Stimulated activated naive CD8-positive, alpha-beta T cell treated with anti-CD3 and anti-CD28 coated beads, Interleukin-15, amount 100 ng/mL, for 72 hours (primary cell): Measurements from ENCODE around the gene ITGAE.
"Not testable (repeated sequence)": the region's sequence is repeated elsewhere in the genome, so short reads cannot be mapped to it uniquely, and the experiment has no call there.

Experiments used
- ATAC-seq: fragments of 150-1000 bp; cut with Tn5 transposase; 2 replicates; pipeline ENCODE4 v1.10.0; 2021; ENCODE audit warnings: mild to moderate bottlenecking, moderate library complexity
- DNase-seq, 2 donors: peaks; one replicate each; pipeline ENCODE4 v3.0.0; 2021 to 2022
- H3K27ac Mint-ChIP-seq, 2 donors: one replicate each; pipeline ENCODE4 v1.8.0; 2022; ENCODE audit warnings: mild to moderate bottlenecking in 2 of 2, mixed read lengths in 2 of 2, moderate library complexity in 2 of 2
- H3K27me3 Mint-ChIP-seq: one replicate; pipeline ENCODE4 v1.8.0; 2022; ENCODE audit warnings: mixed read lengths
- H3K4me1 Mint-ChIP-seq: one replicate; pipeline ENCODE4 v1.8.0; 2022; ENCODE audit warnings: mild to moderate bottlenecking, mixed read lengths
- H3K4me3 Mint-ChIP-seq, 2 donors: one replicate each; pipeline ENCODE4 v1.8.0; 2022; ENCODE audit warnings: mild to moderate bottlenecking in 2 of 2, mixed read lengths in 2 of 2, moderate library complexity in 1 of 2
- H3K9me3 Mint-ChIP-seq, 2 donors: one replicate each; pipeline ENCODE4 v1.8.0; 2022; ENCODE audit warnings: mixed read lengths in 2 of 2

Gene ITGAE

DNA sequence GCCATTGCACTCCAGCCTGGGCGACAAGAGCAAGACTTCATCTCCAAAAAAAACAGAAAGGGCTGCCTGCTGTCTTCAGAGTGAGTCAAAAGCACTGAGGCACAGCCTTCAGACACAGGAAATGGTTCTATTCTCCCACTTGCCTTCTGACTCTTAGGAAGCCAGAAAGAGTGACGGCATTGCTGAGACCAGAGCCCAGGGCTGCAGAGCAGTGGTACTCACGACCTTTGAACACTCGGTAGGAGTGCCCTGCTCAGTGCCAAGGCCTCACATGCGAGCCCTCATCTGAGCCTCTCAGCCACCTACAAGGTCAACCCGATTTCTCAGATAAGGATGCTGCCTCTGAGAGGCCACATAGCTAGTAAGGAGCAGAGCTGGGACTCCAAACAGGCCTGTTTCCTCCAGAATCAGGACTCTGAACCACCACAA lies 3.5 kb upstream of the ITGAE start:
- Mint-ChIP-seq H3K9me3 (no peaks in the 10 kb centered on the region), H3K27me3 (no peaks in the 10 kb centered on the region), H3K4me3 (no peak overlapping the region), H3K4me1 (peaks cover 65% of the 10 kb centered on the region), H3K27ac (no peak overlapping the region)
- ATAC-seq (peak; percentile 93), DNase-seq (peak in 1 of 2 donors; percentile 53)

DNA sequence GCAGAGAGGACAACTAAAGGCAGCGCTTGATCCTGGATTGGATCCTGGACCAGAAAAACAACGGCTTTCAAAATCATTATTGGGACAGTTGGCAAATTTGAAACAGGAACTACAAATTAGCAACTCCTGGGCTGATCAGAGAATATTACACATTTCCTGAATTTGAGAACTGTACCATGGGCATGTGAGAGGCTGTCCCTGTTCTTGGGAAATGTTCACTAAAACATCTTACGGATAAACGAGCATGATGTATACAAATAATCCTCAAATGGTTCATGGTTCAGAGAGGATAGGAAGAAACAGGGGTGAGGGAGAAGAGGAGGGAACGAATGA lies 2.3 kb upstream of the ITGAE start:
- H3K9me3 Mint-ChIP-seq = no peaks in the 10 kb centered on the region
- H3K27me3 Mint-ChIP-seq = peaks cover 5% of the 10 kb centered on the region
- no peak overlapping the region for H3K4me3 Mint-ChIP-seq
- DNase-seq (no peak), ATAC-seq (no peak)
- H3K4me1 Mint-ChIP-seq = peaks cover 68% of the 10 kb centered on the region
- H3K27ac Mint-ChIP-seq = peak overlapping the region in 1 of 2 donors; percentile 39

DNA sequence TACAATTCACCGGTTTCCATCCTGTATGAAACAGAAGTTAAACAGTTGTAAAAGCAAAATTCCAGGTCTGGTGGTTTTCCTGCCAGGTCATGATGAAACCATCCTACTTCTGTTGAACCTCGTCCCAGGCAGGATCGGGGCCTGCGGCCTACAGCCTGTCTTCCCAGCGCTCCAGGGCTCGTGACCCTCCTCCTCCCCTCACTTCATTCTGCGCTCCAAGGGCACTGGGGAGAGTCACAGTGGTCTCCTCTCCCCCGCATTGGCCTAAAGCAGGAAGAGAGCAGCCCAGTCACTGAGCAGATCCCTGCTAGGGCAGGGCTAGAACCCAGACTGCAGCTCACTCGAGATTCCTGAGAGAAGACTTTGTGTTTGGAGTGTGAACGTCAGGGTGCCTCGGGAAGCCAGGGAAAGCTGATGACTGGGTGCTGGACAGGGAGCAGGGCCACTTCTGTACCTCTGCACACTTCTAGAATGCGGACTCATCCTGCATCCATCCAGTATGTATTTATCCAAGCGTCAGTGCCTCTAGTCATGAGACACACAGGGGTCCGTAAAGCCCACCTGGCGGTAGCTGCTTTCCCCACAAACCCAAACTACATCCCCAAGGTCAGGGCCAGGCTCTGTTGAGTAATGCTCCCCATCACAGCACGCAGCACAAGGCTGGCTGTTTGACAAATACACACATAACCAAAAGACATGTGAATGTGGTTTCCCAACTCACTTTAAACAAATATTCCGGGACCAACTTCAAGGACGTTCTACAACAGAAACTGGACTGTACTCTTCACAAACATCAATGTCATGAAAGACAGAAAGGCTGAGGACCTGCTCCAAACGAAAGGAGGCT lies 1.7 kb upstream of the ITGAE start:
- H3K4me1 Mint-ChIP-seq = peaks cover 69% of the 10 kb centered on the region
- H3K9me3 Mint-ChIP-seq = no peaks in the 10 kb centered on the region
- ATAC-seq = no peak
- H3K27me3 Mint-ChIP-seq = peaks cover 10% of the 10 kb centered on the region
- DNase-seq = no peak
- no peak overlapping the region for H3K27ac Mint-ChIP-seq
- H3K4me3 Mint-ChIP-seq = no peak overlapping the region

DNA sequence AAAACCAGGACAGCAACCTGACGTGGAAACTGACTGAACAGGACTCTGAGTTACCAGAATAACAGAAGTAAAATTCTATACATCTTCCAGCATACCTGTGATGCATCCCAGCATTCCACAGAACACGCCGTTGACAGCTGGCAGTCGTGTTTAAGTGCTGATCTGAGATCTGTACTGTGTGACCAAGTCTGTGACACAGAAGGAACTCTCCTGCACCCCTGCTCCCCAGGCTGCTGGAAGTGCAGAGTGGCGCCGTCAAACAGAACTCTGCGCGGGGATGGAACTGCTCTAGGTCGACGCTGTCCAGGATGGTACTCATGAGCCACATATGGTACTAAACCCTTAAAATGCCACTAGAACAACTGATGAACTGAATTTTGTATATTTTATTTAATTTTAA lies 804 bp upstream of the ITGAE start:
- H3K27ac Mint-ChIP-seq = no peak overlapping the region
- no peak for DNase-seq
- no peak for ATAC-seq
- H3K9me3 Mint-ChIP-seq = no peaks in the 10 kb centered on the region
- peaks cover 78% of the 10 kb centered on the region for H3K4me1 Mint-ChIP-seq
- H3K27me3 Mint-ChIP-seq = peaks cover 13% of the 10 kb centered on the region
- H3K4me3 Mint-ChIP-seq = no peak overlapping the region

DNA sequence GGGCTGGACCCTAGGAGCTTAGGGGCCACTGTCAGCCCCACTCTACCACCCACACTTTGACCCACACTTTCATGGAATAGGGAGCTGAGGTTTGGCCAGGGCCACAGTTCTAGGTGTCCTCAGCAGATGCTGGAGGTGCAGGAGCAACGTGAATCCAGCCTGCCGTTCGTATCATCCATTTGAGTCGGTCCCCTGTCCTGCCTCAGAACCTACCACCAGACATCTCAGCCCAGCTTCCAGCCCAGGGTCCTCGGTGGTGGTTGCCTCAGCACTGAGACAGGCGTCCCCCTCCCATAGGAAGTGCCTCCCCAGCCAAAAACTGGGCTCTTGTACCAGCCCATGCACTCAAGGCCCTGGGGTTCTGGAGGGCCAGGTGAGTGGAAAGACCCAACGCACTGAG lies 359 bp upstream of the ITGAE start:
- peaks cover 83% of the 10 kb centered on the region for H3K4me1 Mint-ChIP-seq
- H3K27ac Mint-ChIP-seq = no peak overlapping the region
- no peak overlapping the region for H3K4me3 Mint-ChIP-seq
- DNase-seq = no peak
- no peaks in the 10 kb centered on the region for H3K9me3 Mint-ChIP-seq
- no peak for ATAC-seq
- H3K27me3 Mint-ChIP-seq = peaks cover 13% of the 10 kb centered on the region

- Mint-ChIP-seq H3K4me3 (no peak overlapping the region), H3K27ac (no peak overlapping the region), H3K4me1 (peaks cover 86% of the 10 kb centered on the region), H3K9me3 (no peaks in the 10 kb centered on the region), H3K27me3 (peaks cover 13% of the 10 kb centered on the region)
- no peak for ATAC-seq
- no peak for DNase-seq
Measured at GRCh38 chr17:3799181-3799945, 1.6 kb downstream of the ITGAE start.

GRCh38 chr17:3798273-3799180 lies 2.5 kb downstream of the ITGAE start:
- no peak for DNase-seq
- Mint-ChIP-seq H3K27me3 (peaks cover 16% of the 10 kb centered on the region), H3K9me3 (no peaks in the 10 kb centered on the region), H3K27ac (peak overlapping the region; percentile 64 to 94), H3K4me1 (peaks cover 80% of the 10 kb centered on the region), H3K4me3 (peak overlapping the region in 1 of 2 donors; percentile 19)
- ATAC-seq = no peak

GRCh38 chr17:3796822-3797170 lies 4.2 kb downstream of the ITGAE start:
- ATAC-seq (peak; percentile 66), DNase-seq (no peak)
- H3K4me1 Mint-ChIP-seq = peaks cover 78% of the 10 kb centered on the region
- H3K9me3 Mint-ChIP-seq = no peaks in the 10 kb centered on the region
- H3K4me3 Mint-ChIP-seq = peak overlapping the region; percentile 74 to 75
- H3K27ac Mint-ChIP-seq = peak overlapping the region in 1 of 2 donors; percentile 45
- H3K27me3 Mint-ChIP-seq = peaks cover 23% of the 10 kb centered on the region

DNA sequence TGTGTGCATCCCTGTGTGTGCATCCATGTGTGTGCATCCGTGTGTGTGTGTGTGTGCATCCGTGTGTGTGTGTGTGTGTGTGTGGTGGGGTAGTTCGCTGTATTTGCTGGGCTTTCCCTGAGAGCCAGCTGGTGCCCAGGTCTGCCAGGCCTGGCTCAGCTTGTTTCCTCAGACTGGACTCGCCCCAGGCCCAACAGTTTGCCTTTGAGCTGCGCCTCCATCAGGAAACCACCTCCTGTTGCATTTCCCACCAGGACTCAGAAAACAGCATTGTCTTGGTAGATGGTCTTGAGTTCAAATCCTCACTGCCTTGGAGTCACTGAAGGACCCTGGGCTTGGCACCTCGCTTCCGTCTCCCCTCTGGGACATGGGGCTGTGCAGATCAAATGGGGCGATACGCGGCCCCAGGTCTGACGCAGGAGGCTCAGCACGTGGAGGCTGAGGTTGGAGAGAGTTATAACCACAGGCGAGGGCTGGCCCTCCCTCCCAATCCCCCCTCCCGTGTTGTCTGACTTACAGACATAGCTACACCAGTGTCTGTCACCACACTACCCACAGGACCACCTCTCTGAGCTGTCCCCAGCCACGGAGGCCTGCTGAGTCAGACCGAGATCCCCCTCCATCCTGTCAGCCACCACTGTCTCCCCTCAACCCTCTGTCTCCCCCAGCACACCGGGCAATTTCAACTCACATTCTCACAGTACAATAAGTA lies 4.7 kb downstream of the ITGAE start:
- H3K4me1 Mint-ChIP-seq = peaks cover 81% of the 10 kb centered on the region
- DNase-seq = peak; percentile 87 to 95
- ATAC-seq = peak; percentile 93
- peaks cover 23% of the 10 kb centered on the region for H3K27me3 Mint-ChIP-seq
- H3K27ac Mint-ChIP-seq = peak overlapping the region; percentile 40 to 45
- H3K4me3 Mint-ChIP-seq = peak overlapping the region; percentile 74 to 75
- no peaks in the 10 kb centered on the region for H3K9me3 Mint-ChIP-seq

- Mint-ChIP-seq H3K4me3 (peak overlapping the region; percentile 69 to 85), H3K27ac (peak overlapping the region in 1 of 2 donors; percentile 89), H3K9me3 (no peaks in the 10 kb centered on the region), H3K4me1 (peaks cover 81% of the 10 kb centered on the region), H3K27me3 (peaks cover 23% of the 10 kb centered on the region)
- ATAC-seq = peak; percentile 3
- DNase-seq = no peak
Measured at GRCh38 chr17:3795390-3796102, 5.4 kb downstream of the ITGAE start.

GRCh38 chr17:3794557-3795389 lies 6.2 kb downstream of the ITGAE start:
- Mint-ChIP-seq H3K9me3 (no peaks in the 10 kb centered on the region), H3K27ac (peak overlapping the region in 1 of 2 donors; percentile 89), H3K27me3 (peaks cover 23% of the 10 kb centered on the region), H3K4me1 (peaks cover 85% of the 10 kb centered on the region), H3K4me3 (peak overlapping the region; percentile 69 to 85)
- DNase-seq (peak; percentile 66 to 70), ATAC-seq (peak; percentile 62)

DNA sequence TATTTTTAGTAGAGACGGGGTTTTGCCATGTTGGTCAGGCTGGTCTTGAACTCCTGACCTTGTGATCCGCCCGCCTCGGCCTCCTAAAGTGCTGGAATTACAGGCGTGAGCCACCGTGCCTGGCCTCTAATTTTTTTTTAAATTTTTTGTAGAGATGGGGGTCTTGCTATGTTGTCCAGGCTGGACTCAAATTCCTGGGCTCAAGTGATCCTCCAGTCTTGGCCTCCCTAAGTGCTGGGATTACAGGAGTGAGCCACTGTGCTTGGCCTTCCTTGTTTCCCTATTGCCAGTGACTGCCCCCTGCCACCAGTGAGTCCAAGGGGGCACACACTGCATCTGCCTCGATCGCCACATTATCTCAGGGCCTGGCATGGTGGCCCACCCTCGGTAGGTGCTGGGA lies 6.8 kb downstream of the ITGAE start:
- not testable (repeated sequence) for H3K27ac Mint-ChIP-seq, H3K4me3 Mint-ChIP-seq, ATAC-seq, DNase-seq, H3K9me3 Mint-ChIP-seq
- Mint-ChIP-seq H3K27me3 (peaks cover 23% of the 10 kb centered on the region), H3K4me1 (peaks cover 86% of the 10 kb centered on the region)

DNA sequence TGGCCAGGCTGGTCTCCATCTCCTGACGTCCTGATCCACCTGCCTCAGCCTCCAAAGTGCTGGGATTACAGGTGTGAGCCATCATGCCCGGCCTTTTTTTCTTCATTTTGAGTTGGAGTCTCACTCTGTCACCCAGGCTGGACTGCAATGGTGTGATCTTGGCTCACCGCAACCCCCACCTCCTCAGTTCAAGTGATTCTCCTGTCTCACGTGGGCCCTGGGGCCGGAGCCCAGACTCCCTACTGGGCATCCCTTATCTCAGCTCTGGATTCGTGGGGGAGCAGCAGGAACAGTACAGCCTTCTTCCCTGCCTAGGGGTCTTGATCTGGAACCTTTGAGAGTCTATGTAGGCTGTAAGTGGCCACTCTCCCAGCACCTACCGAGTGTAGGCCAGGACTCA lies 7.7 kb downstream of the ITGAE start:
- DNase-seq, ATAC-seq, H3K4me3 Mint-ChIP-seq, H3K9me3 Mint-ChIP-seq, H3K27ac Mint-ChIP-seq: not testable (repeated sequence)
- peaks cover 18% of the 10 kb centered on the region for H3K27me3 Mint-ChIP-seq
- H3K4me1 Mint-ChIP-seq = peaks cover 80% of the 10 kb centered on the region

DNA sequence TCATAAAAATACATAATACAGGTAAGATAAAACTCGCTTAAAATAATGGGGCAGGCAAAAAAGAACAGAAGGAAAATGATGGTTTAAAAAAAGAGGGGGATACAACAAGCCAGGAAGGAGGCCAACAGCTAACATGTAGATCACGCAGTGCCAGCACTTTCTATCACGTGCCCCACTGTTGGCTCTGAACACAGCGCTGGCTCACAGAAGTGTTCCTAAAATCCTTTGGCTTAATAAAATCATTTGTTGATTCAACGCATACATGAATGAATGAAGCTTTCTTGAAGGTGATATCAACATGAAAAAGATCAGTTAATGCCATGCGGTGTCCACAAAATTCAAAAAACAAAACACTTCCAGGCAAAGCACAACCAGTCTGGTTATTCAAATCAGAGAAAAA lies 8.5 kb downstream of the ITGAE start:
- H3K4me1 Mint-ChIP-seq = peaks cover 80% of the 10 kb centered on the region
- no peak overlapping the region for H3K4me3 Mint-ChIP-seq
- H3K27me3 Mint-ChIP-seq = peaks cover 10% of the 10 kb centered on the region
- no peaks in the 10 kb centered on the region for H3K9me3 Mint-ChIP-seq
- DNase-seq (no peak), ATAC-seq (no peak)
- H3K27ac Mint-ChIP-seq = no peak overlapping the region
